HK-2 (cell line): ENCODE results near the gene CIBAR2.
A peak's percentile ranks its signal among the peaks of the same experiment; 100 is the strongest.

Source experiments
- DNase-seq: peaks from one replicate; pipeline ENCODE4 v3.0.0-alpha.2; 2018; ENCODE audit not compliant: unreplicated experiment

CIBAR2 gene

DNA sequence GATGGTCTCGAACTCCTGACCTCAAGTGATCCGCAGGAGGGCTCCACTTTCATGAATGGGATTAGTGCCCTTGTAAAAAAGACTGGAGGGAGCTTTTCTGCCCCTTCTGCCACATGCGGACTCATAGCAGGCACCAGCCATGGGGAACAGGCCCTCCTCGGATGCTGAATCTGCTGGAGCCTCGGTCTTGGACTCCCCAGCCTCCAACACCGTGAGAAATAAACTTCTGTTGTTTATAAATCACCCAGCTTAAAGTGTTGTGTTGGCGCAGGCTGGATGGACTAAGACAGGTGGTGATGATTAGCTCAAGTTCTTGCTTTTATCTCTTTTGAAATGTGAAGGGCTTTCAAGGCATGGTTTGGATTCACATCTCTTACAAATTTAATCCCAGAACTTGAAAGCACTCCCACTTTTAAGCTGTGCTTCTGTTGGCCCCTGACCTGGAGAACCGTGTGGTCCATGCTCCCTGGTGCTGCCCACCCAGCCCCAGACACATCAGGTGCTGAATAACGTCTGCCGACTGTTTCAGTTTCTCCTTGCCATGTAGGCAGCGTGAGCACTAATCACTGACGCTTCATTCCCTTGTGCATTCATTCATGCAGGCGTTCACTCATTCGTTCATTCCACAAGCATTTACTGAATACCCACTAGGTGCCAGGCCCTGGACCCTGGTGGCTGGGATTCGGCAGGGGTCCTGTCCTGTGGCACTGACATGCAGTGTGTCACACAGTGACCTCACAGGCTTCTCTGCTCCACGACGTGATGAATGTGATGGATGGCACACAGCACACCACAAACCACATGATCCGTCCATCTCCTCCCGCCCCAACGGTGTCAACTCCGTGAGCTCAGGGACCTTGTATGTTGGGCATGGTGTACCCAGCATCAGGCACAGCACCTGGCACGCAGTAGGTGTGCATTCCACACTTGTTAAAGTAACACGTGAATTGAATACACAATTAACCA, 8.9 kb downstream of the CIBAR2 start:
- DNase-seq, result no peak

GRCh38 chr16:85101956-85102630, 10.2 kb downstream of the CIBAR2 start:
- DNase-seq, result no peak

GRCh38 chr16:85100265-85100664, 12.0 kb downstream of the CIBAR2 start:
- no peak for DNase-seq

- no peak for DNase-seq
These were observed 13.7 kb downstream of the CIBAR2 start for GRCh38 chr16:85098565-85098964.

DNA sequence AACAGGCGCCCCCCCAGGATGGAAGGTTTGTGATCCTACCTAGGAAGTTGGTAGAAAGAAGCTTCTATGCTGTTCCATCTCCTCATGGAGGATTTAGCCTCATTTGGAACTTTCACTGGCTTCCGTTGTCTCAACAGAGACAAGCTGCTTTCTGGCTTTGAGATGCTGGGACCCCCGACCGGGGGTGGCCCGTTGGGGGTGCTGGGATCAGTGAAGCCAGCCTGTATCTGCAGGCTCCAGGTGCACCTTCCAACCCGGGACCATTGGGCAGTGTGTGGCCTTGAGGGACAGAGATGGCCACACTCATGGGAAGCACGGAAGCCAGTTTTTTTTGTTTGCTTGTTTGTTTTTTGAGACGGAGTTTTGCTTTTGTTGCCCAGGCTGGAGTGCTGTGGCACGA, 15.4 kb downstream of the CIBAR2 start:
- DNase-seq, result no peak

- DNase-seq, result no peak
These were observed 17.5 kb downstream of the CIBAR2 start for GRCh38 chr16:85094812-85095211.

DNA sequence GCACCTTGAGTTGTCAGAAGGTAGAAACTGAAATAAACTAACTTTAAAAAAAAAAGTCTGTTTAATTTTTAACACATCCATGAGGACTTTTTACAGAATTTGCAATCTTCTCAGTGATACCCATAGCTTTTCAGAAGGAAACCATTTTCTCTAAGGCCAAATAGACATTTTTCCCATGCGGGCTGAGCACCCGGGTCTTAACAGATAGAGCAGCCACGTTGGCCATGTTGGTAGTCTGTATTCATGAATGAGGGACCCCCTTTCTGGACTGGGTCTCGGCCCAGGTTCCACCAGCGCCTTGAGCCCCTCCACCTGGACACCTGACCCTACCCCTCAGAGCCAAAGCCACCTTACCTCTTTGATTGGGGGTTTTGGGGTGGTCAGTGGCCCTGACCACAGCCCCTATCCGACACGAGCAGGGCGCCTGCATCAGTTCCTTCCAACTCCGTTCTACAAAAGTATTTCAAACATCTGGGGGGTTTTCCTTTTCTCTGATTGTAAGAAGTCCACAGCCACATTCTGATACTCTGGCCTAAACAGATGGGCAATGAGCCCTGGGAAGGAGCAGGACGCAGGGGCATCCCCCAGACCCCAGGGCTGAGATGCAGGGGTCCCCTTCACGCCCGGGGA, 18.0 kb downstream of the CIBAR2 start:
- DNase-seq, result no peak

GRCh38 chr16:85093705-85094104, 18.6 kb downstream of the CIBAR2 start:
- DNase-seq, result no peak

DNA sequence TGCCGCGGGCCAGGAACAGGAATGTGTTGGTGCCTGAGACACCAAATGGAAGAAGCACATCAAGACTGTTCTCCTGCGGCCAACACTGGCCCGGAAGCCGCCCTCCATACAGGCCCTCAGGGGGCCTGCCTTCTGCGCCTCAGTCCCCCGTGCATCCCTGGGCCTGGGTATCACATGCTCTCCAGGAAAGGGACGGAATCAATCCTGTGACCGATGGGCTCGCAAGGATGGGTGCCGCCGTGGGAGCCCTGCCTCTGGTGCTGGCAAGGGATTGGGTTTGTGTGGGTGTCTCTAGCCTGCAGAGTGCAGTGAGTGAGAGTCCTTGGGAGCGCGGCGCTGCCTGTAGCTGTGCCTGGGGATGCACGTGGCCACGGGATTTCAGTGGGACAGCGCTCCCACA, 19.4 kb downstream of the CIBAR2 start:
- DNase-seq, result no peak

DNA sequence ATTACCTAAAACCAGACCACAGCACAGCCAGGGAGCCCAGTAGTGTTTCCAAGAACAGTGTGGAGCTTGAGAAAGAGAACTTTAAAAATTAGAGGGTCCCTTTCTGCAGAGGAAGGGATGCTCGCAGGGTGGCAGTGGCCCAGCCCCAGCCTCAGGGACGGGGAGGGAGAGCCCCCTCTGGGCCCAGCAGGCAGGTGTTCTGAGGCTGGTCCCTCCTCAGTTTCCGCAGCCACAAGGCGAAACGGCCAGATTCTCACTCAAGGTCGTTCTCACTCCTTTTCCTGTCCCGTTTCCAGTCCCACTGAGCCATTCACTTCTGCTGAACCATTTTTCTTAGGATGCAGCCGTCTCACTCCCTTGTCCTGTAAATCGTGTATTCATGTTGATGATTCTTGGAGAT, 20.0 kb downstream of the CIBAR2 start:
- no peak for DNase-seq

DNA sequence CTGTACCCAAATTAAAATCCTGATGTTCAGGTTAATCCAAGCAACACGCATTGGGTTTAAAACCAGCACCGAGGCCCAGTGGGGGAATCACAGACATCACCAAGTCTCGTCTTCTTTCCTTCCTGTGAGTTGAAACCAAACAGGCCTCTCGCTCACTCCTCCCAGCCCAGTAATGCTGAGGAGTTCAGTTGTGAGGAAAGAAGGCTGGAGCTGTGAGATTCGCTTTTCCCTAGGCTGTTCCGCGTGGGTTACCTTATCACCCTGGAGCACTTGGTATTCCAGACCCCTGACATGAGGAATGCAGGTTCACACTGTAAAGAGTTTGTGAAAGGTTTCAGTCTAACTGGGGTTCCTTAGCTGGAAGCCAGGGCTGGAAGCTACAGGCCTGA, 20.8 kb downstream of the CIBAR2 start:
- DNase-seq, result no peak

- no peak for DNase-seq
These were observed 21.3 kb downstream of the CIBAR2 start for GRCh38 chr16:85090873-85091521.

DNA sequence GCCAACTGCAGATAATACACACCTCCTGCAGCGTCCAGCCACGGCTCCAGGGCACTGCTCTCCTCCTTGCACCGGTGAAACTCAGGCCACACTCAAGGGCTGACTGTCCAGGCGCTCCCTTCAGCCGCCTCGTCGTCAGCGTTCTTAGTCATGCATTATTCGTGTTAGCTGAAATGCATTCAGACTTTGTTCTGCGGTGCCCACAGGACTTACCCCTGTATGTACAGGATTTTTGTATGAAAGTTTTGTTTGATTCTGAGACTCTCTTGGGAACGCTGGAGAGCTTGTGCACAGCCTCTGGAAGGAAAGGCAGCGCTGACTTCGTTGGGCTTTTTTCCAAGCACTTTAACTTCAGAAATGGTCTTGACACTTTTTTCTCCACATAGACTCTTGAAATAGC, 22.1 kb downstream of the CIBAR2 start:
- DNase-seq, result no peak

GRCh38 chr16:85089525-85089924, 22.7 kb downstream of the CIBAR2 start:
- no peak for DNase-seq

DNA sequence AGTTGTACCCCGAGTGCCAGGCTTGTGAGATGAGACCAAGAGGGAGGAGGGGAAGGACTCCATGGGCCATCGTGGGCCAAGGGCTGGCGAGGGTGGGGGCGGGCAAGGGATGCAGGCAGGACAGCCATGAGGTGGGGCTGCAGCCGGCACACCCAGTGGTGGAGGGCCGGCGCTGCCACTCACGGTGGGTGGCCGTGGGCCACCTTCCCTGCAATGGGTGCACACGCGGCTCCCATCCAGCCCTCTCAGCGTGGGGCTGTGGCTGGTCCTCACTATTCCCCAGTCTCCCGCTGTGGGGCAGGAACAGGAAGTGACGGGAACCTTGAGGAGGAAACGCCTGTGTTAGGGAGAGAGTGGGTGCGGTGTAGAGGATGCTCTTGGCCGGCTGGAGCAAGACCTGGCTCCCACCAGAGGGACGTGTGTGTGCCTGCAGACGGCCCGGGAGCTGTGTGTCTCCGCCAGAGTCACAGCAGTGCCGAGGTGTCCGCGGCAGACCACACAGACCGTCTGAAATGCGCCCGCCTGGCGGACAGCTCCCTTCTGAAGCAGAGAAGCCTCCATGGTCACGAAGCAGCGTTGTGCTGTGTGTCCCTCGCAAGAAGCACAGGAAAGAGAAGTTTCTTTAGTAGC, 23.6 kb downstream of the CIBAR2 start:
- DNase-seq, result no peak

DNA sequence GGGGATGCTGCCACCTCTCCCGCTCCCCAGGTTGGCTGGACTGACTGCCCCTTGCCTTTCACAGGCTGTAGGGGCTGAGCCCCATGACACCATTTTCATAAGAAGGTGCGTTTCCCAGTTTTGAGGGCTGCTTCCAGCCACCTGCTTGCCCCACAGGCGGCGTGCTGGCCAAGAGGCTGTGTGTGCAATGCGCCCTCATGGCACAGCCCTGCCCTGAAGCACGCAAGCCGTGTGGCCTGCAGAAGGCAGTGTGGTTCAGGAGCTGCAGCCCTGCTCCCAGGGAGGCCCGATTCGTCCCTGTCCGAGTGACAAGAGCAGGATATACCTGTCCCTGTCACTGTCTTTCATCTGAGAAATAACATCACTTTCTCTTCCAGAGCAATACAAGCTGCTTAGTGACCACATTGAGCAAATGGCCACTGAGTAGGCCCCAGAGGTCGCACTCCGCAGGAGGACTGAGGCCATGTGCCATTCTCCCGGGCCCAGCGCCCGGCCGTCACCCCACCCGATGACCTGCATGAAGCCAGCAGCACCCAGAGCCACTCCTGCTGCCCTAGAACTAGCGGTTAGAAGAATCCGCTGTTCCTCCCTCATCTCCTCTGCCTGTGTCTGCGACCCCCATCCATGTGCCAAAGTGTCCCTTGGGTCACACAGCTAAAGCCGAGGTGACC, 24.2 kb downstream of the CIBAR2 start:
- no peak for DNase-seq

DNA sequence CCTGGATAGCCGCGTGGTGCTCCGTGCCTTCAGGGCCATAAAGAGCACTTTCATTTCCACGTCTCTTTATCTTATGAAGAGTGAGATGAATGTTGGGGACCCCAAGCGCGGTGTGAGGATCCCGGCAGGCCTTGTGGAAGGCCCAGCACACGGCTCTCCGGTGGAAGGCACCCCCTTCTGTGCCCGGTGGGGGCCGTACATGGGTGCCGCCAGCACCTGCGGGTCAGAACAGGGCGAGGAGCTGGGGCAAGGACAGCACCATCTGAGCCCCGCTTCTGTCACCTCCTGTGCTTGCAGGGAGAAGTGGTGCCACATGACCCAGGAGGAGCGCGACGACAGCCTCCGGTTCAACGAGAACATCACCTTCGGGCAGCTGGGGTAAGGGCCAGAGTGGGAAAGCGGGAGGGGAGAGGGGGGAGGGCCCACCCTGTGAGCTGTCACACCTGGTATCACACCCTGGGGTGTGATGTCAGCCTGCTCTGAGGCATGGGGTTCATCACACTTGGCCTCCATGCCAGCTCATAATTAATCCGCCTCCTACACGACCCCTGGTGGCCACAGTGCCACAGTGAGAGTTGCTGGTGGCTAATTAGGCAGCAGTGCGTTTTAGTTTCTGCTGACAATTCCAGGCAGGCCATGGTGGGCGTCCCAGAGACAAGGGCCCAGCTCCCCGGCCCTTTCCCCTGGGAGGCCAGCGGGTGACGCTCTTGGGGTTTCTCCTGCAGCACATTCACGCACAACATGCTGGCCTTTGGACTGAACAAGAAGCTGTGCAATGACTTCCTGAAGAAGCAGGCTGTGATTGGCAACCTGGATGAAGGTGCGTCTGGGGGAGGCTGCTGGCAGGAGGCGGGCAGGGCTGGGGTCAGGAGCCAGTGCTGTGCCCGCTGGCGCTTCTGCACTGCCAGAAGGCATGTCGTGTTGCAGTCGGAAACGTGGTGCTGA, 25.7 kb downstream of the CIBAR2 start:
- peak; percentile 75 for DNase-seq

- no peak for DNase-seq
These were observed 26.6 kb downstream of the CIBAR2 start for GRCh38 chr16:85085721-85086120.

- no peak for DNase-seq
These were observed 27.3 kb downstream of the CIBAR2 start for GRCh38 chr16:85084841-85085510.
